Tibial nerve (tissue), 4 donors: ENCODE results near the gene C6orf47. TPM values are rescaled to one million over a fixed set of nuclear protein-coding genes. Genes with fewer than 3 reads are reported as not detected.

Experiments
- DNase-seq, 2 donors: peaks; one replicate each; pipeline ENCODE4 v3.0.0-alpha.2; 2019; ENCODE audit warnings: low spot score in 2 of 2
- H3K27ac ChIP-seq, 4 donors: fragments of 200-600 bp; sonication (generic) in 3 of 4; one replicate each; pipeline ENCODE4 v1.5.1; 2017 to 2019; ENCODE audit warnings: mild to moderate bottlenecking in 1 of 4
- H3K27me3 ChIP-seq, 2 donors: fragments of 200-600 bp; sonication (generic) in 1 of 2; one replicate each; pipeline versions ENCODE4 v1.5.1 to v1.6.0; 2017 to 2019
- H3K36me3 ChIP-seq, 3 donors: fragments of 200-600 bp; sonication (generic); one replicate each; pipeline ENCODE4 v1.5.1; 2018 to 2019
- H3K4me1 ChIP-seq, 4 donors: fragments of 200-600 bp; sonication (generic) in 3 of 4; one replicate each; pipeline ENCODE4 v1.5.1; 2017 to 2019
- H3K4me3 ChIP-seq, 4 donors: fragments of 200-600 bp; sonication (generic) in 3 of 4; one replicate each; pipeline ENCODE4 v1.5.1; 2017 to 2019; ENCODE audit warnings: mild to moderate bottlenecking in 1 of 4, moderate library complexity in 1 of 4
- H3K9me3 ChIP-seq, 4 donors: fragments of 200-600 bp; sonication (generic) in 3 of 4; one replicate each; pipeline ENCODE4 v1.5.1; 2017 to 2019
- CTCF ChIP-seq, 5 experiments: fragments of 200-600 bp in 3 of 5; fragments of 450-650 bp in 2 of 5; sonication (generic) in 3 of 5; IDR thresholded peaks; one replicate each; pipeline ENCODE4 v1.5.1; 2016 to 2019; ENCODE audit warnings: antibody characterized with exemption in 5 of 5, mild to moderate bottlenecking in 3 of 5, moderate library complexity in 2 of 5
- EP300 ChIP-seq, 2 donors: sonication (generic); formaldehyde crosslinking; IDR thresholded peaks; one replicate each; pipeline ENCODE4 v1.6.1; 2017; ENCODE audit warnings: antibody characterized with exemption in 2 of 2, mild to moderate bottlenecking in 1 of 2
- POLR2A ChIP-seq, 2 donors: fragments of 450-650 bp; IDR thresholded peaks; one replicate each; pipeline ENCODE4 v1.6.1; 2017; ENCODE audit warnings: antibody characterized with exemption in 2 of 2, mild to moderate bottlenecking in 2 of 2, moderate library complexity in 2 of 2
- WGBS, 2 donors: methylation state at CpG; one replicate each; pipeline ENCODE4 v1.1.5; 2018; 5-methylcytosine and 5-hydroxymethylcytosine counted together
- total RNA-seq, 4 donors: library from RNA; depleted of rRNA; stranded (reverse); fragments of >200 nt; gene quantifications; one replicate each; pipeline ENCODE4 v1.1.0, GENCODE V29; 2016

The C6orf47 gene
- total RNA-seq, 4 donors from 2014 or later = 13.8 to 23.3 (median 20.5) TPM

GRCh38 chr6:31687321-31687720 is 26.7 kb upstream of the C6orf47 start:
- H3K4me3 ChIP-seq = no peak overlapping the region
- 77 to 81% methylated on average over 8 of the region's 8 CpGs for WGBS, 2 donors
- no peaks in the 10 kb centered on the region for H3K9me3 ChIP-seq
- no peak for DNase-seq
- TF ChIP-seq POLR2A (IDR thresholded peaks at IDR 0.05) (no peak), CTCF (IDR thresholded peaks at IDR 0.05) (no peak), EP300 (IDR thresholded peaks at IDR 0.05) (no peak)
- no peak overlapping the region for H3K27ac ChIP-seq
- H3K36me3 ChIP-seq = peaks cover 4 to 70% (median 5%) of the 10 kb centered on the region in 3 donors
- H3K4me1 ChIP-seq = peaks cover 0 to 15% (median 3%) of the 10 kb centered on the region in 4 donors
- H3K27me3 ChIP-seq = no peaks in the 10 kb centered on the region

GRCh38 chr6:31686483-31686882 is 25.9 kb upstream of the C6orf47 start:
- H3K4me1 ChIP-seq = peaks cover 0 to 21% (median 3%) of the 10 kb centered on the region in 4 donors
- no peak overlapping the region for H3K4me3 ChIP-seq
- TF ChIP-seq EP300 (IDR thresholded peaks at IDR 0.05) = no peak
- no peak for TF ChIP-seq POLR2A (IDR thresholded peaks at IDR 0.05)
- TF ChIP-seq CTCF (IDR thresholded peaks at IDR 0.05) = no peak
- 70 to 89% methylated on average over 5 of the region's 5 CpGs for WGBS, 2 donors
- no peaks in the 10 kb centered on the region for H3K9me3 ChIP-seq
- DNase-seq = no peak
- peaks cover 1 to 61% (median 4%) of the 10 kb centered on the region in 3 donors for H3K36me3 ChIP-seq
- H3K27me3 ChIP-seq = no peaks in the 10 kb centered on the region
- H3K27ac ChIP-seq = no peak overlapping the region

- H3K9me3 ChIP-seq = no peaks in the 10 kb centered on the region
- H3K27me3 ChIP-seq = no peaks in the 10 kb centered on the region
- DNase-seq = no peak
- TF ChIP-seq EP300 (IDR thresholded peaks at IDR 0.05) (no peak), CTCF (IDR thresholded peaks at IDR 0.05) (no peak), POLR2A (IDR thresholded peaks at IDR 0.05) (no peak)
- H3K4me1 ChIP-seq = peaks cover 0 to 35% (median 4%) of the 10 kb centered on the region in 4 donors
- peak overlapping the region in 3 of 4 donors; percentile 30 to 77 (median 72) for H3K27ac ChIP-seq
- peak overlapping the region in 2 of 4 donors; percentile 26 to 46 for H3K4me3 ChIP-seq
- WGBS, 2 donors = 61 to 71% methylated on average over 13 of the region's 13 CpGs
- H3K36me3 ChIP-seq = peaks cover 0 to 33% (median 4%) of the 10 kb centered on the region in 3 donors
Measured at GRCh38 chr6:31683591-31683990, 23.0 kb upstream of the C6orf47 start.

- Histone ChIP-seq H3K4me3 (peak overlapping the region; percentile 36 to 60 (median 44)), H3K27me3 (no peaks in the 10 kb centered on the region), H3K9me3 (no peaks in the 10 kb centered on the region), H3K4me1 (peaks cover 0 to 35% (median 4%) of the 10 kb centered on the region in 4 donors), H3K27ac (peak overlapping the region; percentile 51 to 84 (median 69)), H3K36me3 (peaks cover 0 to 9% (median 0%) of the 10 kb centered on the region in 3 donors)
- 0 to 2% methylated on average over 27 to 39 of the region's 40 CpGs for WGBS, 2 donors
- DNase-seq = no peak
- peak in 1 of 2 donors; percentile 20 for TF ChIP-seq POLR2A (IDR thresholded peaks at IDR 0.05)
- TF ChIP-seq CTCF (IDR thresholded peaks at IDR 0.05) = peak in 2 of 5 experiments; percentile 13 to 36
- TF ChIP-seq EP300 (IDR thresholded peaks at IDR 0.05) = no peak
Measured at GRCh38 chr6:31681135-31681671, 20.6 kb upstream of the C6orf47 start.
